Testis (tissue), 2 donors: ENCODE results near the gene UBE2M.

Experiments used
- CTCF ChIP-seq, 3 experiments: fragments of 450-650 bp in 2 of 3; fragments of 200-600 bp in 1 of 3; sonication (generic) in 1 of 3; IDR thresholded peaks; one replicate each; pipeline ENCODE4 v1.5.1; 2016 to 2019; ENCODE audit warnings: antibody characterized with exemption in 3 of 3, mild to moderate bottlenecking in 2 of 3, moderate library complexity in 1 of 3
- POLR2A ChIP-seq: fragments of 450-650 bp; IDR thresholded peaks from one replicate; pipeline ENCODE4 v1.6.1; 2017; ENCODE audit warnings: antibody characterized with exemption, mild to moderate bottlenecking, moderate library complexity

- TF ChIP-seq CTCF (IDR thresholded peaks at IDR 0.05), result no peak
- TF ChIP-seq POLR2A, result no peak
These were observed 19.9 kb downstream of the UBE2M start for GRCh38 chr19:58538257-58539168.
